ENCODE data around the gene ULBP2. TPM values are rescaled to one million over a fixed set of nuclear protein-coding genes. Genes with fewer than 3 reads are reported as not detected.

ULBP2 gene
- polyA plus RNA-seq, 1 donor (not counting 4 experiments of a cell fraction or from before 2014, with no cell fraction given): 11.8 TPM

DNA sequence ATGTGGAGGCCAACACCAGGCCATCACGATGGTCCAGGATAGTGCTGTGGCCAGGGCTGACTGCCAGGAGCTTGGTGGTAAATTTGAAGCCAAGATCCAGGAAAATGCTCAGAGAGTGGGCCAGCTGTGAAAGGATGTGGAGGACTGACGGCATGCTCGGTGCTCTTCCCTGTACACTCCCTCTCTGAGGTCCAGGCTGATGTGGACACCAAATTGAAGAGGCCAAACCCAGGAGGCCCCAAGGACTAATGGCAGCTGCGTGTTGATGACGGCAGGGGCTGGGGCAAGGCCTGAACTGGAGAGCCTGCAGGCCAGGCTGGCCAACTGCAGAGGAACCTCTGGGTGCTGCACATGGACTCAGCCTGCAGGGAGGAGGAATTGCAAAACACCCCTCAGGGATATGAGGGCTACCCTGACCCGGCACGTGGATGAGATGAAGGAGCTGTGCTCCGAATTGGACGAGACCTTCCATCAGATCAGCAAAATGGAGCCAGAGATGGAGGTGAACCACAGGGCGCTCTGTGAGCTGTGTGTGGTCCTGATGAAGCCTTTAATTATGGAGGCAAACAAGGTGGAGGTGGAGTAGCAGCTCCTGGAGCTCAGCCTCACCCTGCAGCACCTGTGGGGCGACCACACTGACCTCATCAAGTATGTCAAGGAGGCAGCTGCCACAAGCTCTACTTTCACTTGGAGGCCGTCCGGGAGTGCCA is 37.0 kb upstream of the ULBP2 start:
- no peaks in the 10 kb centered on the region for H3K9me1 ChIP-seq (ENCODE audit: control insufficient read depth, extremely low read depth, insufficient read depth, low read length)
- no peak overlapping the region for H3K4me3 ChIP-seq (ENCODE audit: control insufficient read depth in 2 of 3, extremely low read depth in 1 of 3, insufficient read depth in 2 of 3, low read depth in 1 of 3, low read length in 3 of 3)
- no peaks in the 10 kb centered on the region for H3K36me3 ChIP-seq (ENCODE audit: control insufficient read depth in 2 of 2, extremely low read depth in 1 of 2, insufficient read depth in 2 of 2, low read length in 2 of 2)
- H3K9ac ChIP-seq (ENCODE audit: control insufficient read depth, extremely low read depth, insufficient read depth, low read length): no peak overlapping the region
- DNase-seq (ENCODE audit: low read depth, low spot score) (no peak), FAIRE-seq (no peak)
- dilution Hi-C loops (cut with MboI; ENCODE audit: extremely low pct_ligation_motif_present, low sequenced_read_pairs): no loop called here
- no peak for TF ChIP-seq EZH2 (IDR thresholded peaks at IDR 0.05; ENCODE audit: low read length)
- TF ChIP-seq, protein P1, sequence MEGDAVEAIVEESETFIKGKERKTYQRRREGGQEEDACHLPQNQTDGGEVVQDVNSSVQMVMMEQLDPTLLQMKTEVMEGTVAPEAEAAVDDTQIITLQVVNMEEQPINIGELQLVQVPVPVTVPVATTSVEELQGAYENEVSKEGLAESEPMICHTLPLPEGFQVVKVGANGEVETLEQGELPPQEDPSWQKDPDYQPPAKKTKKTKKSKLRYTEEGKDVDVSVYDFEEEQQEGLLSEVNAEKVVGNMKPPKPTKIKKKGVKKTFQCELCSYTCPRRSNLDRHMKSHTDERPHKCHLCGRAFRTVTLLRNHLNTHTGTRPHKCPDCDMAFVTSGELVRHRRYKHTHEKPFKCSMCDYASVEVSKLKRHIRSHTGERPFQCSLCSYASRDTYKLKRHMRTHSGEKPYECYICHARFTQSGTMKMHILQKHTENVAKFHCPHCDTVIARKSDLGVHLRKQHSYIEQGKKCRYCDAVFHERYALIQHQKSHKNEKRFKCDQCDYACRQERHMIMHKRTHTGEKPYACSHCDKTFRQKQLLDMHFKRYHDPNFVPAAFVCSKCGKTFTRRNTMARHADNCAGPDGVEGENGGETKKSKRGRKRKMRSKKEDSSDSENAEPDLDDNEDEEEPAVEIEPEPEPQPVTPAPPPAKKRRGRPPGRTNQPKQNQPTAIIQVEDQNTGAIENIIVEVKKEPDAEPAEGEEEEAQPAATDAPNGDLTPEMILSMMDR (optimal IDR thresholded peaks at IDR 0.05 in 1 of 3, IDR thresholded peaks at IDR 0.05 in 1 of 3, conservative IDR thresholded peaks at IDR 0.05 in 1 of 3; ENCODE audit: extremely low read depth in 1 of 3, insufficient read depth in 2 of 3, low read length in 3 of 3): no peak
- peaks cover 14% of the 10 kb centered on the region for H3K4me1 ChIP-seq (ENCODE audit: control insufficient read depth, extremely low read depth, insufficient read depth, low read length)
- H4K20me1 ChIP-seq (ENCODE audit: control insufficient read depth, extremely low read depth, insufficient read depth, low read length): no peaks in the 10 kb centered on the region
- H3K4me2 ChIP-seq (ENCODE audit: control insufficient read depth, extremely low read depth, insufficient read depth, low read depth, low read length): no peak overlapping the region
- no peaks in the 10 kb centered on the region for H3K79me2 ChIP-seq (ENCODE audit: control insufficient read depth, insufficient read depth, low read length)
- H3K27ac ChIP-seq (ENCODE audit: control insufficient read depth, insufficient read depth, low read length): no peak overlapping the region
- H3K9me3 ChIP-seq (ENCODE audit: control insufficient read depth, low read depth, low read length): peaks cover 1% of the 10 kb centered on the region
- H2AFZ ChIP-seq (ENCODE audit: control insufficient read depth, low read length): no peak overlapping the region
- no peaks in the 10 kb centered on the region for H3K27me3 ChIP-seq (ENCODE audit: control insufficient read depth, extremely low read depth, insufficient read depth, low read length)

- no peak overlapping the region for H2AFZ ChIP-seq (ENCODE audit: control insufficient read depth, low read length)
- FAIRE-seq (no peak), DNase-seq (ENCODE audit: low read depth, low spot score) (no peak)
- TF ChIP-seq, protein P1 (optimal IDR thresholded peaks at IDR 0.05 in 1 of 3, IDR thresholded peaks at IDR 0.05 in 1 of 3, conservative IDR thresholded peaks at IDR 0.05 in 1 of 3; ENCODE audit: extremely low read depth in 1 of 3, insufficient read depth in 2 of 3, low read length in 3 of 3): no peak
- H3K4me1 ChIP-seq (ENCODE audit: control insufficient read depth, extremely low read depth, insufficient read depth, low read length): peaks cover 8% of the 10 kb centered on the region
- H3K36me3 ChIP-seq (ENCODE audit: control insufficient read depth in 2 of 2, extremely low read depth in 1 of 2, insufficient read depth in 2 of 2, low read length in 2 of 2): no peaks in the 10 kb centered on the region
- no peak overlapping the region for H3K9ac ChIP-seq (ENCODE audit: control insufficient read depth, extremely low read depth, insufficient read depth, low read length)
- no peak overlapping the region for H3K4me2 ChIP-seq (ENCODE audit: control insufficient read depth, extremely low read depth, insufficient read depth, low read depth, low read length)
- H3K4me3 ChIP-seq (ENCODE audit: control insufficient read depth in 2 of 3, extremely low read depth in 1 of 3, insufficient read depth in 2 of 3, low read depth in 1 of 3, low read length in 3 of 3): no peak overlapping the region
- dilution Hi-C loops (cut with MboI; ENCODE audit: extremely low pct_ligation_motif_present, low sequenced_read_pairs): no loop called here
- no peak overlapping the region for H3K27ac ChIP-seq (ENCODE audit: control insufficient read depth, insufficient read depth, low read length)
- H3K79me2 ChIP-seq (ENCODE audit: control insufficient read depth, insufficient read depth, low read length): no peaks in the 10 kb centered on the region
- no peaks in the 10 kb centered on the region for H3K9me1 ChIP-seq (ENCODE audit: control insufficient read depth, extremely low read depth, insufficient read depth, low read length)
- H4K20me1 ChIP-seq (ENCODE audit: control insufficient read depth, extremely low read depth, insufficient read depth, low read length): no peaks in the 10 kb centered on the region
- peaks cover 1% of the 10 kb centered on the region for H3K9me3 ChIP-seq (ENCODE audit: control insufficient read depth, low read depth, low read length)
- no peaks in the 10 kb centered on the region for H3K27me3 ChIP-seq (ENCODE audit: control insufficient read depth, extremely low read depth, insufficient read depth, low read length)
Observed at GRCh38 chr6:149905371-149905910, 36.4 kb upstream of the ULBP2 start.

Data from keratinocyte (primary cell).